ENCODE results near the gene IGSF3. TPM values are rescaled to one million over a fixed set of nuclear protein-coding genes. Genes with fewer than 3 reads are reported as not detected.

The IGSF3 gene
- total and polyA plus RNA-seq, 2 experiments from 2014 or later = 29.0 to 130 TPM

GRCh38 chr1:116706123-116706522 is 38.6 kb upstream of the IGSF3 start:
- no peak overlapping the region for H3K27ac ChIP-seq
- DNase-seq (ENCODE audit: low read depth in 1 of 2, low spot score in 1 of 2) = no peak
- TF ChIP-seq CTCF (IDR thresholded peaks at IDR 0.05; ENCODE audit: low read depth, low read length) = no peak
- no peaks in the 10 kb centered on the region for H3K4me1 ChIP-seq (ENCODE audit: low read depth)
- no peak overlapping the region for H3K4me3 ChIP-seq
- H3K36me3 ChIP-seq = no peaks in the 10 kb centered on the region
- H3K27me3 ChIP-seq = no peaks in the 10 kb centered on the region
- H3K9me3 ChIP-seq (ENCODE audit: low read depth) = no peaks in the 10 kb centered on the region

GRCh38 chr1:116704278-116704677 is 36.7 kb upstream of the IGSF3 start:
- TF ChIP-seq CTCF (IDR thresholded peaks at IDR 0.05; ENCODE audit: low read depth, low read length) = no peak
- Histone ChIP-seq H3K36me3 (no peaks in the 10 kb centered on the region), H3K4me1 (ENCODE audit: low read depth) (no peaks in the 10 kb centered on the region), H3K9me3 (ENCODE audit: low read depth) (no peaks in the 10 kb centered on the region), H3K27ac (no peak overlapping the region), H3K27me3 (no peaks in the 10 kb centered on the region), H3K4me3 (no peak overlapping the region)
- no peak for DNase-seq (ENCODE audit: low read depth in 1 of 2, low spot score in 1 of 2)

- Histone ChIP-seq H3K27me3 (no peaks in the 10 kb centered on the region), H3K36me3 (no peaks in the 10 kb centered on the region), H3K27ac (no peak overlapping the region), H3K4me1 (ENCODE audit: low read depth) (peaks cover 8% of the 10 kb centered on the region), H3K4me3 (no peak overlapping the region), H3K9me3 (ENCODE audit: low read depth) (no peaks in the 10 kb centered on the region)
- no peak for TF ChIP-seq CTCF (IDR thresholded peaks at IDR 0.05; ENCODE audit: low read depth, low read length)
- no peak for DNase-seq (ENCODE audit: low read depth in 1 of 2, low spot score in 1 of 2)
Observed at GRCh38 chr1:116699605-116700004, 32.1 kb upstream of the IGSF3 start.

GRCh38 chr1:116698244-116698595 is 30.7 kb upstream of the IGSF3 start:
- Histone ChIP-seq H3K4me3 (no peak overlapping the region), H3K27ac (no peak overlapping the region), H3K36me3 (no peaks in the 10 kb centered on the region), H3K27me3 (no peaks in the 10 kb centered on the region), H3K9me3 (ENCODE audit: low read depth) (no peaks in the 10 kb centered on the region), H3K4me1 (ENCODE audit: low read depth) (peaks cover 8% of the 10 kb centered on the region)
- TF ChIP-seq CTCF (IDR thresholded peaks at IDR 0.05; ENCODE audit: low read depth, low read length) = no peak
- DNase-seq (ENCODE audit: low read depth in 1 of 2, low spot score in 1 of 2) = no peak

- Histone ChIP-seq H3K4me1 (ENCODE audit: low read depth) (peaks cover 8% of the 10 kb centered on the region), H3K36me3 (no peaks in the 10 kb centered on the region), H3K27me3 (no peaks in the 10 kb centered on the region), H3K27ac (no peak overlapping the region), H3K4me3 (no peak overlapping the region), H3K9me3 (ENCODE audit: low read depth) (no peaks in the 10 kb centered on the region)
- no peak for TF ChIP-seq CTCF (IDR thresholded peaks at IDR 0.05; ENCODE audit: low read depth, low read length)
- no peak for DNase-seq (ENCODE audit: low read depth in 1 of 2, low spot score in 1 of 2)
Observed at GRCh38 chr1:116697548-116698243, 30.2 kb upstream of the IGSF3 start.

All from cardiac muscle cell (in vitro differentiated cells and primary cell).